HG03064 (cell line): ENCODE measurements around the gene PLCXD1.
"Not testable (repeated sequence)": the region's sequence is repeated elsewhere in the genome, so short reads cannot be mapped to it uniquely, and the experiment has no call there.

ENCODE experiments used
- ATAC-seq: cut with Tn5 transposase; IDR thresholded peaks from one replicate; pipeline ENCODE4 v1.9.1; 2021; ENCODE audit warnings: low read depth; ENCODE audit not compliant: unreplicated experiment

Gene PLCXD1

DNA sequence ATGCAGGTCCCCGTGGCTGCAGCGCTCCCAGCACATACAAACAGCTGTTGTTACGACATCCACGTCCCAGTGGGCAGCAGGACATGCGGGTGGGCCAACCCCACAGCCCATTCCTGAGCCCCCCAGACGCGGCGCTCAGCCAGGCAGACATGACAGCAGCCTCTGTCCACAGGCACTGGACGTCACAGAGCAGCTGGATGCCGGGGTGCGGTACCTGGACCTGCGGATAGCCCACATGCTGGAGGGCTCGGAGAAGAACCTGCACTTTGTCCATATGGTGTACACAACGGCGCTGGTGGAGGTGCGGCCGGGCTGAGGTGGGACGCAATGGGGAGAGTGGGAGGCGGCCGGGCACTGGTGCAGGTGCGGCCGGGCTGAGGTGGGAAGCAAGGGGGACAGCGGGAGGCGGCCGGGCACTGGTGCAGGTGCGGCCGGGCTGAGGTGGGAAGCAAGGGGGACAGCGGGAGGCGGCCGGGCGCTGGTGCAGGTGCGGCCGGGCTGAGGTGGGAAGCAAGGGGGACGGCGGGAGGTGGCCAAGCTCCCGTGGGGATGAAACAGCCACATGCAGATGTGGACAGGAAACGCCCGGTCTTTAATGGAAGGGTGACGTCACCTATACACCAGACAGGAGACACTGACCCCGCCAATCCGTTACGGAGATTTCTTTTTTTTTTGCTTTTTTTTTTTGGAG, 9.4 kb downstream of the PLCXD1 start:
- no peak for ATAC-seq

DNA sequence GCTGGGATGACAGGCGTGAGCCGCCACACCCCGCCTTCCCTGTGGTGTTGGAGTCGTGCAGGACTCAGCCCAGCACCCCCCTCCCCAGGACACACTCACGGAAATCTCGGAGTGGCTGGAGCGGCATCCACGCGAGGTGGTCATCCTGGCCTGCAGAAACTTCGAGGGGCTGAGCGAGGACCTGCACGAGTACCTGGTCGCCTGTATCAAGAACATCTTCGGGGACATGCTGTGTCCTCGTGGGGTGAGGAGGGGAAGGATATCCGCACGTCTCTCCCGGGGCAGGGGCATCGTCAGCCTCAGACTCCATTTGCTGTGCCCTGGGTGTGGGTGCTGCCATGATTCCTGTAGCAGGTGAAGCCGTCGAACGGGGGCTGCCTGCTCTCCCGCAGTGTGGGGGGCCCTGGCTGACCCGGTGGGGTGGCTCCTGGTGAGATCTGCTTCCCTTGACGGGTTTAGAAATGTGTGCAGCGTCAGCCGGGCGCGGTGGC, 10.3 kb downstream of the PLCXD1 start:
- ATAC-seq = no peak

DNA sequence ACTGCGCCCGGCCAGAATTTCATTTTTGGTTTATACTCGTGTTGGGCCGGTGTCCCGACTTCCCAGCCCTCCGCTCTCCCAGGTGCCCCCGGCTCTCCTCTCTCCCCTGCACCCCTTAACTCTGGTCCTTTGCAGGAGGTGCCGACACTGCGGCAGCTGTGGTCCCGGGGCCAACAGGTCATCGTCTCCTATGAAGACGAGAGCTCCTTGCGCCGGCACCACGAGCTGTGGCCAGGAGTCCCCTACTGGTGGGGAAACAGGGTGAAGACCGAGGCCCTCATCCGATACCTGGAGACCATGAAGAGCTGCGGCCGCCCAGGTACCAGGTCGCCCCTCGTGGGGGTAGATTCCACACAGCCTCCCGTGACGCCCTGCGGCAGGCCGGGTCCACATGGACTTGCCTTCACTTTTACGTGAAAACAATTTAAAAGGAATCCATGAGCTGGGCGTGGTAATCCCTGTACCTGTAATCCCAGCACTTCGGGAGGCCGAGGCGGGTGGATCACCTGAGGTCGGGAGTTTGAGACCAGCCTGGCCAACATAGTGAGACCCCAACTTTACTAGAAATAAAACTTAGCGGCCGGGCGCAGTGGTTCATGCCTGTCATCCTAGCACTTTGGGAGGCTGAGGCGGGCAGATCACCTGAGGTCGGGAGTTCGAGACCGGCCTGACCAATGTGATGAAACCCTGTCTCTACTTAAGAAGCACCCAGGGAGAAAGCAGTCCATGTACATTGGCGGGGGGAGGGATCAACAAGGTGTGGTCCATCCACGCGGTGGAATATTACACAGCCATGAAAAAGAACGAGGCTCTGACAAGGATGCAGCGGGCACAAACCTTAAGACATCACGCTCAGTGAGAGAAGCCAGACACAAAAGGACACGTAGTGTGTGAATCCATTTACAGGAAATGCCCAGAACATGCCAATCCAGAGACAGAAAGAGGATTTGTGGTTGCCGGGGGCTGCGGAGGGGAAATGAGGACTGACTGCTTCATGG, 12.0 kb downstream of the PLCXD1 start:
- ATAC-seq = no peak

DNA sequence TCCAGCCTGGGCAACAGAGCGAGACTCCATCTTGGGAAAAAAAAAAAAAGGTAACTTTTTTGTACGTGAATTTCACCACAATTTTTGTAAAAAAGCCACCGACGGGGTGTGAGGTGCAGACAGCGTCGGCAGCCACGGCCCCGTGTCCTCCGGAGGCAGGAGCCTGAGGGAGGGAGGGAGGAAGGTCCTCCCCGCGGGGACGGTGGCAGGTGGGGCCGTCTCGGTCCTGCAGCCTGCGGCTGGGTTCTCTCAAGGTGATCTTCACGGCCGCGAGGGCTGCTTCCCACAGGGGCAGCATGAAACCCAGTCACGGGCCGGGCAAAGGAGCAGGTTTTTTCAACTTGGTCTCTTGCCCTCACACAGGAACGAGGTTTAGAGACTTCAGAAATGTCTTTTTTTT, 14.0 kb downstream of the PLCXD1 start:
- ATAC-seq = no peak

- ATAC-seq = no peak
Measured at GRCh38 chrX:298993-299392, 17.8 kb downstream of the PLCXD1 start.

DNA sequence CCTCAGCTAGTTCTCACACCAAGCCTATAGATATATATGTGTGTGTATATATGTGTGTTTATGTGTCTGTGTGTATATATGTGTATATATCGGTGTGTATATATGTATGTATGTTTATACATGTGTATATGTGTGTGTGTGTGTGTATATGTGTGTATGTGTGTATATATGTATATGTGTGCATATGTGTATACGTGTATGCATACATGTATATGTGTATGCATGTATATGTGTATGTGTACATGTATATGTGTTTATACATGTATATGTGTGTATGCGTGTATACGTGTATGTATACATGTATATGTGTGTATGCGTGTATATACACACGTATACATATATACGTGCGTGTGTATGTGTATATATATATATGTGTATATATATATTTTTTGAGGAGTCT, 19.2 kb downstream of the PLCXD1 start:
- no peak for ATAC-seq

DNA sequence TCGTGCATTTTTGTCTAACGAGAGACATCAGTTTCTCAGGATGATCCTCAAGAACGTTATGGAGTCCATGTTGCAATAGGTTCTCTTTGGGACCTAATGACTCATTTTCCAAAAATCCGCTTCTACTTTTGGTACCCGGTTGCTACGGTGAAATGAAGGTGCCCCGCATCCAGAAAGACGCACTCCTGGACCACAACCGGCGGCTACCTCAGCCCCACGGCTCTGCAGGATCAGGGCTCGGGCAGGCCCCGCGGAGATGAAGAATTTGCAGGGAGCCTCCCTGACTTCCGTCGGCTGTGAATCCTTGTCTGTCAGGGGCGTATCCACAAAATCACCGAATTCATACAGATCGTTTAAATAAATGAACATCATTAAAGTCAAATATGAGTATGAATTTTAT, 21.8 kb downstream of the PLCXD1 start:
- ATAC-seq = no peak

DNA sequence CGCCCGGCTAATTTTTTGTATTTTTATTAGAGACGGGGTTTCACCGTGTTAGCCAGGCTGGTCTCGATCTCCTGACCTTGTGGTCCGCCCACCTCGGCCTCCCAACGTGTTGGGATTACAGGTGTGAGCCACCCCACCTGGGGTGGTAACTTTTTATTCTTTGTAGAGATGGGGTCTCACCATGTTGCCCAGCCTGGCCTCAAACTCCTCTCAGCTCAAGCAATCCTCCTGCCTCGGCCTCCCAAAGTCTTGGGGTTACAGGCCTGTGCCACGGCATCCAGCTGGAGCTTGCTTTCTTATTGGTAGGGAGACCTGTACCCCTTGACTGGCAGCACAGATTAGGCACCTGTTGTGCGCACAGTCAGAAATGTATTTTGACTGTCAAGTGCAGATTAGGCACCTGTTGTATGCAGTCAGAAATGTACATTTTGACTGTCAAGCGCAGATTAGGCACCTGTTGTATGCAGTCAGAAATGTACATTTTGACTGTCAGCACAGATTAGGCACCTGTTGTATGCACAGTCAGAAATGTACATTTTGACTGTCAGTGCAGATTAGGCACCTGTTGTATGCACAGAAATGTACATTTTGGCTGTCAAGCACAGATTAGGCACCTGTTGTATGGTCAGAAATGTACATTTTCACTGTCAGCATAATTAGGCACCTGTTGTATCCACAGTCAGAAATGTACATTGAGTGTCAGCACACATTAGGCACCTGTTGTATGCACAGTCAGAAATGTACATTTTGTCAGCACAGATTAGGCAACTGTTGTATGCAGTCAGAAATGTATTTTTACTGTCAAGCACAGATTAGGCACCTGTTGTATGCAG, 24.8 kb downstream of the PLCXD1 start:
- not testable (repeated sequence) for ATAC-seq

- not testable (repeated sequence) for ATAC-seq
Measured at GRCh38 chrX:306614-307251, 25.6 kb downstream of the PLCXD1 start.

- ATAC-seq = no peak
Measured at GRCh38 chrX:307261-308111, 26.3 kb downstream of the PLCXD1 start.

GRCh38 chrX:308821-309520, 27.8 kb downstream of the PLCXD1 start:
- ATAC-seq = no peak

DNA sequence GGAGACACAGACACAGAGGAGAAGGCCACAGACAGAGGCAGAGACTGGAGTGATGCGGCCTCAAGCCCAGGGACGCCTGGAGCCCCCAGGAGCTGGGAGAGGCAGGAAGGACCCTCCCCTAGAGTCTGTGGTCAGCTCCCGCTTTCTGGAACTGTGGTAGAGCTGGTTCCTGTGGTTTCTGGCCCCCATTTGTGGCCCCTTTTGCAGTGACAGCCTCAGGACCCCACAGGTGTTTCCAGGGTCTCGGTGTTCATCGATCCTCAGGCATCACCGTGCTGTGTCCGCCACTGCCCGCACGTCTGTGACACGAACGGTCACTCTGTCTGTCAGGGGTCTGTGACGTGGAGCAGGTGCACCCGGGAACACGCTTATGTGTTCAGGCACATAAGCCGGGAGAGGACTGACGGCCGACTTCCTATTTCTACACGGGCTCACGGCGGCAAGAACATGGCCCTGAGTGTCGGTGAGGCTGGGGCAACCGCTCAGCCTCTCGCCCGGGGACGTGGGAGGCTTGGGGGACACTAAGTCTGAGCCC, 29.5 kb downstream of the PLCXD1 start:
- ATAC-seq = no peak

GRCh38 chrX:311156-312129, 30.3 kb downstream of the PLCXD1 start:
- no peak for ATAC-seq

DNA sequence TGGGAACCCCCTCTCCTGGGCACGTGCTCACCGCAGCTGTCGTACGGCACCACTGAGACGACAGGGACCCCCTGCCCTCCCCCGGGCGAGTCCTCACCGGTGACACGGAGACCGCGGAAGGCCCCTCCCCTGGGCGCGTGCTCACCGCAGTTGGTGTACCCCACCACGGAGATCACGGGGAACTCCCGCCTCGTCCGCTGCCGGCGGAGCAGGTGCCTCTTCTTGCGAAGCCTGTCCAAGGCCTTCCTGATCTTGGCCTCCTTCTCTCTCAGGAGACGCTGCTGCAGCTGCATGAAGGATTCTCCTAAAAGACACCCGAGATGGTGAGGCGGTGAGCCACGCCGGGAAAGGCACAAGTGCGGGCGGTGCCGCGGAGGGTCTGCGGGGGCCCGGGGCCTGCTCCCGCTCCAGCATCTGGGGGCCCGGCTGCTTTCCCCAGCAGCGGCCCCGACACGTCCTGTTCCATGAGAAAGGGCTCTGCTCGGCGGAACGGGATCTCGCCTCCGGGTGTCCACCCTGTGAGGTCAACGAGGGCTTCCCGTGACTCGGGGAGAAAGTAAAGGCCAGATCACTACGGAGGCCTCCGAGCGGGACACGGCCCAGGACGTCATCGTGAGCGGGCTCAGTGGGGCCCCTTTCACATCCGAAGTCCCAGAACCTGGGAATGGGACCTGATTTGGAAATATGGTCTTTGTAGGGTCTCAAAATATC, 31.6 kb downstream of the PLCXD1 start:
- no peak for ATAC-seq

GRCh38 chrX:313546-313945, 32.4 kb downstream of the PLCXD1 start:
- no peak for ATAC-seq

GRCh38 chrX:314049-314448, 32.9 kb downstream of the PLCXD1 start:
- ATAC-seq = no peak
